Liver (tissue), 9 donors: ENCODE data around the gene HRH2. TPM values are rescaled to one million over a fixed set of nuclear protein-coding genes. Genes with fewer than 3 reads are reported as not detected.

Experiments used
- DNase-seq: peaks from one replicate; pipeline ENCODE4 v3.0.0-alpha.2; 2017; ENCODE audit warnings: low spot score
- H3K27ac ChIP-seq, 2 donors: one replicate each; pipeline ENCODE4 v1.7.0; 2013; ENCODE audit warnings: inconsistent platforms in 2 of 2, low read length in 2 of 2, control low read depth in 1 of 2, low read depth in 1 of 2, mild to moderate bottlenecking in 1 of 2
- H3K27me3 ChIP-seq, 4 donors: one replicate each; pipeline versions ENCODE4 v1.6.1 to v1.7.0; 2013; ENCODE audit warnings: low read length in 3 of 4, inconsistent platforms in 1 of 4, mild to moderate bottlenecking in 1 of 4, moderate library complexity in 1 of 4; ENCODE audit not compliant: control insufficient read depth in 4 of 4, insufficient read depth in 4 of 4
- H3K36me3 ChIP-seq, 4 donors: one replicate each; pipeline versions ENCODE4 v1.6.1 to v1.7.0; 2013; ENCODE audit warnings: low read length in 3 of 4, mild to moderate bottlenecking in 3 of 4, low read depth in 1 of 4, moderate library complexity in 1 of 4; ENCODE audit not compliant: control insufficient read depth in 4 of 4, insufficient read depth in 3 of 4
- H3K4me1 ChIP-seq, 4 donors: one replicate each; pipeline versions ENCODE4 v1.6.1 to v1.7.0; 2013; ENCODE audit warnings: low read length in 3 of 4, mild to moderate bottlenecking in 3 of 4, moderate library complexity in 1 of 4; ENCODE audit not compliant: control insufficient read depth in 4 of 4, insufficient read depth in 4 of 4
- H3K4me3 ChIP-seq, 3 donors: one replicate each; pipeline versions ENCODE4 v1.6.1 to v1.7.0; 2013; ENCODE audit warnings: low read length in 3 of 3, control low read depth in 1 of 3, low read depth in 1 of 3, mild to moderate bottlenecking in 1 of 3
- H3K9ac ChIP-seq, 2 donors: one replicate each; pipeline ENCODE4 v1.7.0; 2013; ENCODE audit warnings: low read length in 2 of 2, mild to moderate bottlenecking in 2 of 2, moderate library complexity in 2 of 2, control low read depth in 1 of 2, low read depth in 1 of 2
- H3K9me3 ChIP-seq, 4 donors: one replicate each; pipeline versions ENCODE4 v1.6.1 to v1.7.0; 2013; ENCODE audit warnings: low read length in 3 of 4; ENCODE audit not compliant: control insufficient read depth in 4 of 4
- ATF3 ChIP-seq: IDR thresholded peaks from 2 replicates; pipeline ENCODE4 v1.6.1; 2016; ENCODE audit warnings: antibody characterized with exemption
- CTCF ChIP-seq: fragments of 150-350 bp; IDR thresholded peaks from 2 replicates; pipeline ENCODE4 v1.5.1; 2017; ENCODE audit warnings: improper control_type of control experiment, low read depth, low read length; ENCODE audit not compliant: missing input control
- EGR1 ChIP-seq, 2 donors: IDR thresholded peaks; 2 replicates each; pipeline ENCODE4 v1.6.1; 2016 to 2018; ENCODE audit warnings: antibody characterized with exemption in 2 of 2, low read depth in 2 of 2
- FOXA1 ChIP-seq: IDR thresholded peaks from 2 replicates; pipeline ENCODE4 v1.6.1; 2016; ENCODE audit warnings: antibody characterized with exemption
- FOXA2 ChIP-seq: IDR thresholded peaks from 2 replicates; pipeline ENCODE4 v1.6.1; 2016; ENCODE audit warnings: antibody characterized with exemption
- GABPA ChIP-seq, 2 donors: IDR thresholded peaks in 1 of 2; conservative IDR thresholded peaks in 1 of 2; 2 replicates each; pipeline ENCODE4 v1.6.1; 2016; ENCODE audit warnings: antibody characterized with exemption in 2 of 2, mild to moderate bottlenecking in 1 of 2, moderate library complexity in 1 of 2
- HNF4A ChIP-seq, 2 donors: conservative IDR thresholded peaks; 2 replicates each; pipeline ENCODE4 v1.6.1; 2016; ENCODE audit warnings: antibody characterized with exemption in 2 of 2, mild to moderate bottlenecking in 2 of 2
- HNF4G ChIP-seq: IDR thresholded peaks from 2 replicates; pipeline ENCODE4 v1.6.1; 2016; ENCODE audit warnings: antibody characterized with exemption
- JUND ChIP-seq, 2 donors: IDR thresholded peaks; 2 replicates each; pipeline ENCODE4 v1.6.1; 2016; ENCODE audit warnings: antibody characterized with exemption in 2 of 2
- MAX ChIP-seq: IDR thresholded peaks from 2 replicates; pipeline ENCODE4 v1.6.1; 2016; ENCODE audit warnings: antibody characterized with exemption
- NR2F2 ChIP-seq: IDR thresholded peaks from 2 replicates; pipeline ENCODE4 v1.6.1; 2016; ENCODE audit warnings: antibody characterized with exemption
- RAD21 ChIP-seq, 2 donors: IDR thresholded peaks; 2 replicates each; pipeline ENCODE4 v1.6.1; 2016; ENCODE audit warnings: antibody characterized with exemption in 2 of 2, mild to moderate bottlenecking in 2 of 2
- REST ChIP-seq: IDR thresholded peaks from 2 replicates; pipeline ENCODE4 v1.6.1; 2016; ENCODE audit warnings: antibody characterized with exemption, mild to moderate bottlenecking
- RXRA ChIP-seq, 2 donors: IDR thresholded peaks; 2 replicates each; pipeline ENCODE4 v1.6.1; 2017 to 2018; ENCODE audit warnings: antibody characterized with exemption in 2 of 2, mild to moderate bottlenecking in 1 of 2
- SP1 ChIP-seq: IDR thresholded peaks from 2 replicates; pipeline ENCODE4 v1.6.1; 2018; ENCODE audit warnings: antibody characterized with exemption, mild to moderate bottlenecking
- TAF1 ChIP-seq: conservative IDR thresholded peaks from 2 replicates; pipeline ENCODE4 v1.6.1; 2016; ENCODE audit warnings: antibody characterized with exemption, mild to moderate bottlenecking
- YY1 ChIP-seq: IDR thresholded peaks from 2 replicates; pipeline ENCODE4 v1.6.1; 2016; ENCODE audit warnings: antibody characterized with exemption, mild to moderate bottlenecking
- ZBTB33 ChIP-seq: IDR thresholded peaks from 2 replicates; pipeline ENCODE4 v1.6.1; 2016; ENCODE audit warnings: antibody characterized with exemption
- WGBS: extraction: QIAGEN DNeasy Blood & Tissue Kit; methylation state at CpG from one replicate; pipeline ENCODE4 v1.1.7; 2013; 5-methylcytosine and 5-hydroxymethylcytosine counted together
- polyA plus RNA-seq, 2 donors: library from polyadenylated mRNA; stranded (reverse) in 1 of 2; unstranded in 1 of 2; fragments of 200-250 nt in 1 of 2; fragments of >200 nt in 1 of 2; fragmentation: Nextera tagmentation in 1 of 2; extraction: Ambion mirVana in 1 of 2; gene quantifications; one replicate each; pipeline versions ENCODE4 v1.2.1 to v1.2.3, GENCODE V29; 2013 to 2015
- total RNA-seq, 2 donors: library from RNA; depleted of rRNA; stranded (reverse); fragments of >200 nt; gene quantifications; one replicate each; pipeline ENCODE4 v1.2.3, GENCODE V29; 2014
- donor health status: healthy.
- donor health status: healthy.
- donor health status: healthy.
- donor health status: healthy.
- donor health status: healthy.

HRH2 gene
- total and polyA plus RNA-seq, 4 donors, result 0.44 to 2.6 (median 1.3) TPM

GRCh38 chr5:175614861-175615260 is 43.0 kb upstream of the HRH2 start:
- H3K4me1 ChIP-seq, result no peaks in the 10 kb centered on the region
- H3K9ac ChIP-seq, result no peak overlapping the region
- H3K27me3 ChIP-seq, result peaks cover 0 to 2% (median 0%) of the 10 kb centered on the region in 4 donors
- H3K4me3 ChIP-seq, result no peak overlapping the region
- H3K9me3 ChIP-seq, result no peaks in the 10 kb centered on the region
- H3K27ac ChIP-seq, result no peak overlapping the region
- H3K36me3 ChIP-seq, result no peaks in the 10 kb centered on the region
- 64% methylated on average over 3 of the region's 3 CpGs for WGBS
- DNase-seq, result no peak
- TF ChIP-seq JUND (IDR thresholded peaks at IDR 0.05) (no peak), YY1 (no peak), FOXA2 (no peak), SP1 (no peak), HNF4G (no peak), MAX (no peak), ATF3 (no peak), NR2F2 (no peak), ZBTB33 (no peak), RAD21 (IDR thresholded peaks at IDR 0.05) (no peak), RXRA (IDR thresholded peaks at IDR 0.05) (no peak), HNF4A (conservative IDR thresholded peaks at IDR 0.05) (no peak), GABPA (IDR thresholded peaks at IDR 0.05 in 1 of 2, conservative IDR thresholded peaks at IDR 0.05 in 1 of 2) (no peak), CTCF (no peak), EGR1 (IDR thresholded peaks at IDR 0.05; ENCODE audit: low read depth in 2 of 2) (no peak), REST (no peak), TAF1 (no peak)

GRCh38 chr5:175616083-175616482 is 41.8 kb upstream of the HRH2 start:
- no peaks in the 10 kb centered on the region for H3K36me3 ChIP-seq
- no peaks in the 10 kb centered on the region for H3K4me1 ChIP-seq
- 80% methylated on average over 5 of the region's 5 CpGs for WGBS
- peaks cover 0 to 3% (median under 1%) of the 10 kb centered on the region in 4 donors for H3K27me3 ChIP-seq
- no peak overlapping the region for H3K9ac ChIP-seq
- no peak for DNase-seq
- H3K27ac ChIP-seq, result no peak overlapping the region
- no peaks in the 10 kb centered on the region for H3K9me3 ChIP-seq
- no peak for TF ChIP-seq NR2F2
- TF ChIP-seq FOXA2, result no peak
- no peak for TF ChIP-seq EGR1 (IDR thresholded peaks at IDR 0.05; ENCODE audit: low read depth in 2 of 2)
- no peak for TF ChIP-seq HNF4G
- no peak for TF ChIP-seq FOXA1
- TF ChIP-seq RAD21 (IDR thresholded peaks at IDR 0.05), result no peak
- no peak for TF ChIP-seq CTCF
- TF ChIP-seq GABPA (IDR thresholded peaks at IDR 0.05 in 1 of 2, conservative IDR thresholded peaks at IDR 0.05 in 1 of 2), result no peak
- no peak for TF ChIP-seq JUND (IDR thresholded peaks at IDR 0.05)
- TF ChIP-seq MAX, result no peak
- no peak for TF ChIP-seq SP1
- no peak for TF ChIP-seq YY1
- no peak for TF ChIP-seq HNF4A (conservative IDR thresholded peaks at IDR 0.05)
- TF ChIP-seq ZBTB33, result no peak
- no peak for TF ChIP-seq ATF3
- H3K4me3 ChIP-seq, result no peak overlapping the region
